ENCODE results near the gene TMPO. TPM values are rescaled to one million over a fixed set of nuclear protein-coding genes. Genes with fewer than 3 reads are reported as not detected.
"Not testable (repeated sequence)": the region's sequence is repeated elsewhere in the genome, so short reads cannot be mapped to it uniquely, and the experiment has no call there.

Gene TMPO
- total RNA-seq, 4 donors from 2014 or later, result 59.7 to 256 (median 93.8) TPM

- H3K4me3 ChIP-seq, result peak overlapping the region; percentile 60 to 87
- no peak for TF ChIP-seq CTCF (IDR thresholded peaks at IDR 0.05)
- TF ChIP-seq POLR2A (IDR thresholded peaks at IDR 0.05), result no peak
- H3K27ac ChIP-seq, result peak overlapping the region; percentile 93 to 96
- peaks cover 0 to 4% of the 10 kb centered on the region in 2 donors for H3K4me1 ChIP-seq
- H3K36me3 ChIP-seq, result no peaks in the 10 kb centered on the region
- H3K9me3 ChIP-seq, result no peaks in the 10 kb centered on the region
- intact Hi-C loops (cut with DNase I; ENCODE audit: low total_unique reads), result no loop called here
- peak in 1 of 2 donors; percentile 23 for DNase-seq
- H3K27me3 ChIP-seq, result no peaks in the 10 kb centered on the region
These were observed 78.9 kb downstream of the TMPO start for GRCh38 chr12:98594050-98594835.

GRCh38 chr12:98595243-98595988, 80.0 kb downstream of the TMPO start:
- Histone ChIP-seq H3K27ac (peak overlapping the region; percentile 93 to 96), H3K36me3 (no peaks in the 10 kb centered on the region), H3K4me3 (peak overlapping the region; percentile 60 to 87), H3K27me3 (no peaks in the 10 kb centered on the region), H3K4me1 (peaks cover 0 to 4% of the 10 kb centered on the region in 2 donors), H3K9me3 (no peaks in the 10 kb centered on the region)
- no peak for TF ChIP-seq CTCF (IDR thresholded peaks at IDR 0.05)
- TF ChIP-seq POLR2A (IDR thresholded peaks at IDR 0.05), result no peak
- no peak for DNase-seq
- intact Hi-C loops (cut with DNase I; ENCODE audit: low total_unique reads), result no loop called here

- intact Hi-C loops (cut with DNase I; ENCODE audit: low total_unique reads); H3K36me3 ChIP-seq; H3K9me3 ChIP-seq; H3K4me1 ChIP-seq; H3K27me3 ChIP-seq; H3K4me3 ChIP-seq; DNase-seq; H3K27ac ChIP-seq: not testable (repeated sequence)
These were observed 81.9 kb downstream of the TMPO start for GRCh38 chr12:98597313-98597712.

Small RNA genes lying within 50 kb of the gene (small RNA-seq; reads per million reads assigned to genes)
- gene SNORA53, result 16.8 reads per million, percentile 91 among the genes with 10 or more reads in this experiment

Other genes with a start within 250 kb of the TMPO start
- 100 to 1,000 TPM; 283 to 701 (median 315) TPM for gene SLC25A3, start 78.1 kb downstream of the TMPO start, total RNA-seq
- gene IKBIP, start 129.2 kb downstream of the TMPO start, total RNA-seq, result 10 to 100 TPM; 11.8 to 37.3 (median 18.0) TPM
- gene APAF1, start 129.7 kb downstream of the TMPO start, total RNA-seq, result 10 to 100 TPM in 3 of 4 donors, 1 to 10 TPM in 1; 4.6 to 57.8 (median 14.6) TPM

Data from uterus (tissue), 4 donors.